Activated T-helper 2 cell treated with anti-CD3 and anti-CD28 coated beads, Interferon-gamma antibody, Interleukin-2, Interleukin-4, amounts not matched to agents 10 μg/mL and 5 μg/mL and 100 μg/mL, durations not matched to agents 14 hours and 24 hours and 36 hours (primary cell): Measurements from ENCODE around the gene EVI5. TPM values are rescaled to one million over a fixed set of nuclear protein-coding genes. Genes with fewer than 3 reads are reported as not detected.
"Not testable (repeated sequence)": the region's sequence is repeated elsewhere in the genome, so short reads cannot be mapped to it uniquely, and the experiment has no call there.

ENCODE experiments used
- DNase-seq: peaks from one replicate; pipeline ENCODE4 v3.0.0; 2021; ENCODE audit warnings: low spot score
- H3K27ac Mint-ChIP-seq: one replicate; pipeline ENCODE4 v1.8.0; 2021; ENCODE audit warnings: mixed read lengths
- H3K27me3 Mint-ChIP-seq: one replicate; pipeline ENCODE4 v1.8.0; 2021; ENCODE audit warnings: low read depth, mixed read lengths
- H3K36me3 Mint-ChIP-seq: one replicate; pipeline ENCODE4 v1.8.0; 2021; ENCODE audit warnings: low read depth, mixed read lengths
- H3K4me1 Mint-ChIP-seq: one replicate; pipeline ENCODE4 v1.8.0; 2021; ENCODE audit warnings: low read depth, mixed read lengths
- H3K4me3 Mint-ChIP-seq: one replicate; pipeline ENCODE4 v1.8.0; 2021; ENCODE audit warnings: low read depth, mild to moderate bottlenecking, moderate library complexity, mixed read lengths
- H3K9me3 Mint-ChIP-seq: one replicate; pipeline ENCODE4 v1.8.0; 2021; ENCODE audit warnings: mixed read lengths
- intact Hi-C: fragments of 100-400 bp; cut with micrococcal nuclease; formaldehyde crosslinking; loops from one replicate; pipeline ENCODE4 v1.15.1; 2023
- total RNA-seq: library from RNA; stranded (reverse); gene quantifications from 2 replicates; pipeline ENCODE4 v1.2.3, GENCODE V29; 2022

EVI5 gene
- total RNA-seq, 1 donor from 2014 or later = 60.8 TPM

GRCh38 chr1:92623187-92623778 is 161.6 kb downstream of the EVI5 start:
- no peak for DNase-seq

GRCh38 chr1:92619466-92620189 is 165.3 kb downstream of the EVI5 start:
- H3K27ac Mint-ChIP-seq = no peak overlapping the region

More at GRCh38 chr1:92623187-92623778, 161.6 kb downstream of the EVI5 start:
- peaks cover 4% of the 10 kb centered on the region for H3K36me3 Mint-ChIP-seq
- intact Hi-C loops = loop anchor here (1.0 kb wide), 2 partner anchors 314 to 626 kb away; no protein-coding TSS in a partner anchor
- peaks cover under 1% of the 10 kb centered on the region for H3K9me3 Mint-ChIP-seq
- peaks cover 5% of the 10 kb centered on the region for H3K4me1 Mint-ChIP-seq
- H3K4me3 Mint-ChIP-seq = no peak overlapping the region
- H3K27me3 Mint-ChIP-seq = peaks cover 13% of the 10 kb centered on the region
- H3K27ac Mint-ChIP-seq = no peak overlapping the region

GRCh38 chr1:92601044-92601443 is 183.9 kb downstream of the EVI5 start:
- no peaks in the 10 kb centered on the region for H3K9me3 Mint-ChIP-seq
- H3K36me3 Mint-ChIP-seq = no peaks in the 10 kb centered on the region
- intact Hi-C loops = no loop called here
- no peak for DNase-seq
- no peak overlapping the region for H3K27ac Mint-ChIP-seq
- H3K27me3 Mint-ChIP-seq = no peaks in the 10 kb centered on the region
- H3K4me1 Mint-ChIP-seq = peaks cover 35% of the 10 kb centered on the region
- H3K4me3 Mint-ChIP-seq = no peak overlapping the region

More at GRCh38 chr1:92619466-92620189, 165.3 kb downstream of the EVI5 start:
- peaks cover 4% of the 10 kb centered on the region for H3K36me3 Mint-ChIP-seq
- peaks cover 17% of the 10 kb centered on the region for H3K9me3 Mint-ChIP-seq
- intact Hi-C loops = loop anchor here (1.0 kb wide), 1 partner anchor 320 kb away; the partner anchor contains the start of gene RPAP2
- H3K4me1 Mint-ChIP-seq = peaks cover 5% of the 10 kb centered on the region
- no peak overlapping the region for H3K4me3 Mint-ChIP-seq
- no peaks in the 10 kb centered on the region for H3K27me3 Mint-ChIP-seq
- no peak for DNase-seq

- intact Hi-C loops = no loop called here
- H3K36me3 Mint-ChIP-seq = peaks cover 4% of the 10 kb centered on the region
- H3K4me3 Mint-ChIP-seq = no peak overlapping the region
- H3K27me3 Mint-ChIP-seq = no peaks in the 10 kb centered on the region
- DNase-seq = no peak
- H3K27ac Mint-ChIP-seq = no peak overlapping the region
- H3K9me3 Mint-ChIP-seq = peaks cover 4% of the 10 kb centered on the region
- peaks cover 35% of the 10 kb centered on the region for H3K4me1 Mint-ChIP-seq
These were observed 185.7 kb downstream of the EVI5 start for GRCh38 chr1:92599184-92599583.

DNA sequence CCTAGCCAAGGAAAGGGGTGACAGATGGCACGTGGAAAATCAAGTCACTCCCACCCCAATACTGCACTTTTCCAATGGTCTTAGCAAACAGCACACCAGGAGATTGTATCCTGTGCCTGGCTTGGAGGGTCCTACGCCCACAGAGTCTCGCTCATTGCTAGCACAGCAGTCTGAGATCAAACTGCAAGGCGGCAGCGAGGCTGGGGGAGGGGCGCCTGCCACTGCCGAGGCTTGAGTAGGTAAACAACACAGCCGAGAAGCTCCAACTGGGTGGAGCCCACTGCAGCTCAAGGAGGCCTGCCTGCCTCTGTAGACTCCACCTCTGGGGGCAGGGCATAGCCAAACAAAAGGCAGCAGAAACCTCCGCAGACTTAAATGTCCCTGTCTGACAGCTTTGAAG is 195.5 kb downstream of the EVI5 start:
- DNase-seq, H3K27me3 Mint-ChIP-seq, H3K4me3 Mint-ChIP-seq: not testable (repeated sequence)
- Mint-ChIP-seq H3K4me1 (peaks cover 38% of the 10 kb centered on the region), H3K9me3 (peaks cover 18% of the 10 kb centered on the region), H3K27ac (peak overlapping the region; percentile 38), H3K36me3 (peaks cover 39% of the 10 kb centered on the region)
- intact Hi-C loops = loop anchor here (10.0 kb wide), 1 partner anchor 835 kb away; no protein-coding TSS in a partner anchor

GRCh38 chr1:92587445-92587844 is 197.5 kb downstream of the EVI5 start:
- peaks cover 18% of the 10 kb centered on the region for H3K9me3 Mint-ChIP-seq
- peaks cover 41% of the 10 kb centered on the region for H3K4me1 Mint-ChIP-seq
- intact Hi-C loops = loop anchor here (1.0 to 10.0 kb wide), 3 partner anchors 10 to 833 kb away; no protein-coding TSS in a partner anchor
- peaks cover 36% of the 10 kb centered on the region for H3K36me3 Mint-ChIP-seq
- peak overlapping the region; percentile 68 for H3K27ac Mint-ChIP-seq
- DNase-seq = no peak
- H3K4me3 Mint-ChIP-seq = peak overlapping the region; percentile 17
- H3K27me3 Mint-ChIP-seq = no peaks in the 10 kb centered on the region

DNA sequence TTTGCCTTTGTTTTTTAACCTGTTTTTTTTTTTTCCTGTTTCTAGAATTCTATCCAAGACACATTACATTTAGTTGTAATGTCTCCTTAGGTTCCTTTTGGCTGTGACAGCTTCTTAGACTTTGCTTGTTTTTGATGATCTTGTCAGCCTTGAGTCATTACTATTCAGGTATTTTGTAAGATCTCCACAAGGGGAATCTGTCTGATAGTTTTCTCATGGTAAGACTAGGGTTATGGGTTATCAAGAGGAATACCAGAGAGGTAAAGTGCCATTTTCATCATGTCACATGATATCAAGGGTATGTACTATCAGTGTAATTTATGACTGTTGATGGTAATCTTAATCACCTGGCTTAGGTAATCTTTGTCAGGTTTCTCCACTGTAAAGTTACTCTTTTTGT is 199.1 kb downstream of the EVI5 start:
- Mint-ChIP-seq H3K27me3 (no peaks in the 10 kb centered on the region), H3K9me3 (peaks cover 10% of the 10 kb centered on the region), H3K4me1 (peaks cover 52% of the 10 kb centered on the region), H3K36me3 (peaks cover 38% of the 10 kb centered on the region), H3K27ac (peak overlapping the region; percentile 76), H3K4me3 (peak overlapping the region; percentile 5)
- intact Hi-C loops = loop anchor here (2.0 to 10.0 kb wide), 3 partner anchors 15 to 831 kb away; no protein-coding TSS in a partner anchor
- DNase-seq = no peak

DNA sequence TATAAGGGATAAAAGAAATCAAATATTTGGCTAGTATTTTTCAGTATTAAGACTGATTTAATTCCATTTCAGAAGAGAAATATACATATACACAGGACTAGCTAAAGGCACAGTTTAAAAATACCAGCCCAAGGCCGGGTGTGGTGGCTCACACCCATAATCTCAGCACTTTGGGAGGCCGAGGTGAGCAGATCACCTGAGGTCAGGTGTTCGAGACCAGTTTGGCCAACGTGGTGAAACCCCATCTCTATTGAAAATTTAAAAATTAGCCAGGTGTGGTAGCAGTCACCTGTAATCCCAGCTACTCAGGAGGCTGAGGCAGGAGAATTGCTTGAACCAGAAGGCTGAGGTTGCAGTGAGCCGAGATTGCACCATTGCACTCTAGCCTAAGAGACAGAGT is 200.1 kb downstream of the EVI5 start:
- Mint-ChIP-seq H3K36me3 (peaks cover 29% of the 10 kb centered on the region), H3K4me3 (peak overlapping the region; percentile 8)

GRCh38 chr1:92583821-92584760 is 200.8 kb downstream of the EVI5 start:
- peak overlapping the region; percentile 55 for H3K4me3 Mint-ChIP-seq
- peaks cover 60% of the 10 kb centered on the region for H3K4me1 Mint-ChIP-seq
- H3K27ac Mint-ChIP-seq = peak overlapping the region; percentile 88
- peaks cover 24% of the 10 kb centered on the region for H3K36me3 Mint-ChIP-seq
- intact Hi-C loops = loop anchor here (1.0 to 10.0 kb wide), 7 partner anchors 8 to 829 kb away; partner anchors contain the start of gene GFI1
- no peaks in the 10 kb centered on the region for H3K27me3 Mint-ChIP-seq
- no peaks in the 10 kb centered on the region for H3K9me3 Mint-ChIP-seq
- DNase-seq = no peak

More for the DNA sequence above, 200.1 kb downstream of the EVI5 start:
- Mint-ChIP-seq H3K4me1 (peaks cover 57% of the 10 kb centered on the region), H3K27ac (peak overlapping the region; percentile 88)
- not testable (repeated sequence) for H3K27me3 Mint-ChIP-seq, DNase-seq, H3K9me3 Mint-ChIP-seq
- intact Hi-C loops = loop anchor here (1.0 to 10.0 kb wide), 7 partner anchors 9 to 830 kb away; partner anchors contain the start of gene GFI1

- DNase-seq = no peak
- Mint-ChIP-seq H3K36me3 (peaks cover 61% of the 10 kb centered on the region), H3K9me3 (no peaks in the 10 kb centered on the region), H3K27ac (peak overlapping the region; percentile 97), H3K4me1 (peaks cover 66% of the 10 kb centered on the region), H3K4me3 (peak overlapping the region; percentile 93), H3K27me3 (no peaks in the 10 kb centered on the region)
- intact Hi-C loops = loop anchor here (1.0 to 5.0 kb wide), 5 partner anchors 10 to 400 kb away; no protein-coding TSS in a partner anchor
These were observed 207.5 kb downstream of the EVI5 start for GRCh38 chr1:92577261-92577895.

DNA sequence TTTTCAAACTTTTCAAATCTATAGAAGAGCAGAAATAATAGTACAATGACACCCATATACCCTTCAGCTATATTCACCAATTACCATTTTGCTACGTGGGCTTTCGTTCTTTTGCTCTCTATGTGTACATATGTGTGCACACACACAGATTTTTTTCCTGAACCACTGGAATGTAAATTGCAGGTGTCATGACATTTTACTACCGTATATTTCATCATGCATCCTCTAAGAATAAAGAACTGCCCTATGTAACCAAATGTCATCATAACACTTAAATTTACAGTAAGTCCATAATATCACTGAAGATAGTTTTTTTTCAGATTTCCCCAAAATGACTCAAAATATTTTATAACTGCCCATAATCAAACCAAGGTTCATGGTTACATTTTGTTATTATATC is 209.8 kb downstream of the EVI5 start:
- Mint-ChIP-seq H3K27ac (peak overlapping the region; percentile 95), H3K4me3 (peak overlapping the region; percentile 93), H3K4me1 (peaks cover 66% of the 10 kb centered on the region), H3K27me3 (no peaks in the 10 kb centered on the region), H3K9me3 (no peaks in the 10 kb centered on the region), H3K36me3 (peaks cover 66% of the 10 kb centered on the region)
- DNase-seq = no peak
- intact Hi-C loops = loop anchor here (5.0 kb wide), 1 partner anchor 402 kb away; no protein-coding TSS in a partner anchor
